ENCODE results near the gene SNCAIP. TPM values are rescaled to one million over a fixed set of nuclear protein-coding genes. Genes with fewer than 3 reads are reported as not detected.

Gene SNCAIP
- total RNA-seq, 1 donor from 2014 or later: 6.7 TPM

GRCh38 chr5:122332599-122333555, 20.8 kb downstream of the SNCAIP start:
- no peaks in the 10 kb centered on the region for H3K4me1 Mint-ChIP-seq (ENCODE audit: low read depth, unreplicated experiment)
- no peak overlapping the region for H3K4me3 Mint-ChIP-seq (ENCODE audit: unreplicated experiment)
- no peak overlapping the region for H3K27ac Mint-ChIP-seq (ENCODE audit: unreplicated experiment)
- TF ChIP-seq CTCF (IDR thresholded peaks at IDR 0.05; ENCODE audit: partially characterized antibody, unreplicated experiment): no peak
- no peaks in the 10 kb centered on the region for H3K36me3 Mint-ChIP-seq (ENCODE audit: unreplicated experiment)
- no peak for DNase-seq
- H3K27me3 Mint-ChIP-seq (ENCODE audit: unreplicated experiment): no peaks in the 10 kb centered on the region
- no peaks in the 10 kb centered on the region for H3K9me3 Mint-ChIP-seq (ENCODE audit: unreplicated experiment)

GRCh38 chr5:122333564-122333963, 21.5 kb downstream of the SNCAIP start:
- DNase-seq: no peak
- Mint-ChIP-seq H3K9me3 (ENCODE audit: unreplicated experiment) (no peaks in the 10 kb centered on the region), H3K27ac (ENCODE audit: unreplicated experiment) (no peak overlapping the region), H3K4me3 (ENCODE audit: unreplicated experiment) (no peak overlapping the region), H3K4me1 (ENCODE audit: low read depth, unreplicated experiment) (no peaks in the 10 kb centered on the region), H3K36me3 (ENCODE audit: unreplicated experiment) (no peaks in the 10 kb centered on the region), H3K27me3 (ENCODE audit: unreplicated experiment) (no peaks in the 10 kb centered on the region)
- TF ChIP-seq CTCF (IDR thresholded peaks at IDR 0.05; ENCODE audit: partially characterized antibody, unreplicated experiment): no peak

- H3K9me3 Mint-ChIP-seq (ENCODE audit: unreplicated experiment): no peaks in the 10 kb centered on the region
- no peak for DNase-seq
- no peak overlapping the region for H3K4me3 Mint-ChIP-seq (ENCODE audit: unreplicated experiment)
- no peaks in the 10 kb centered on the region for H3K36me3 Mint-ChIP-seq (ENCODE audit: unreplicated experiment)
- no peaks in the 10 kb centered on the region for H3K4me1 Mint-ChIP-seq (ENCODE audit: low read depth, unreplicated experiment)
- TF ChIP-seq CTCF (IDR thresholded peaks at IDR 0.05; ENCODE audit: partially characterized antibody, unreplicated experiment): no peak
- no peak overlapping the region for H3K27ac Mint-ChIP-seq (ENCODE audit: unreplicated experiment)
- H3K27me3 Mint-ChIP-seq (ENCODE audit: unreplicated experiment): no peaks in the 10 kb centered on the region
These were observed 27.6 kb downstream of the SNCAIP start for GRCh38 chr5:122339591-122339990.

GRCh38 chr5:122341087-122341486, 29.1 kb downstream of the SNCAIP start:
- H3K9me3 Mint-ChIP-seq (ENCODE audit: unreplicated experiment): no peaks in the 10 kb centered on the region
- DNase-seq: no peak
- no peaks in the 10 kb centered on the region for H3K27me3 Mint-ChIP-seq (ENCODE audit: unreplicated experiment)
- no peak overlapping the region for H3K4me3 Mint-ChIP-seq (ENCODE audit: unreplicated experiment)
- no peak overlapping the region for H3K27ac Mint-ChIP-seq (ENCODE audit: unreplicated experiment)
- no peaks in the 10 kb centered on the region for H3K36me3 Mint-ChIP-seq (ENCODE audit: unreplicated experiment)
- TF ChIP-seq CTCF (IDR thresholded peaks at IDR 0.05; ENCODE audit: partially characterized antibody, unreplicated experiment): no peak
- H3K4me1 Mint-ChIP-seq (ENCODE audit: low read depth, unreplicated experiment): no peaks in the 10 kb centered on the region

- no peaks in the 10 kb centered on the region for H3K4me1 Mint-ChIP-seq (ENCODE audit: low read depth, unreplicated experiment)
These were observed 30.2 kb downstream of the SNCAIP start for GRCh38 chr5:122342256-122342655.

More at GRCh38 chr5:122342256-122342655, 30.2 kb downstream of the SNCAIP start:
- no peak for DNase-seq
- no peak for TF ChIP-seq CTCF (IDR thresholded peaks at IDR 0.05; ENCODE audit: partially characterized antibody, unreplicated experiment)
- Mint-ChIP-seq H3K27ac (ENCODE audit: unreplicated experiment) (no peak overlapping the region), H3K4me3 (ENCODE audit: unreplicated experiment) (no peak overlapping the region), H3K36me3 (ENCODE audit: unreplicated experiment) (no peaks in the 10 kb centered on the region), H3K9me3 (ENCODE audit: unreplicated experiment) (no peaks in the 10 kb centered on the region), H3K27me3 (ENCODE audit: unreplicated experiment) (no peaks in the 10 kb centered on the region)

All from glutamatergic neuron (in vitro differentiated cells).